Ramos (cell line): Measurements from ENCODE around the gene FMN1.

Experiments
- in situ Hi-C: fragments of 300-500 bp; cut with MboI; formaldehyde crosslinking; loops from one replicate; pipeline ENCODE4 v1.14.3; 2022; ENCODE audit warnings: low sequenced_read_pairs; ENCODE audit not compliant: unreplicated experiment

FMN1 gene

DNA sequence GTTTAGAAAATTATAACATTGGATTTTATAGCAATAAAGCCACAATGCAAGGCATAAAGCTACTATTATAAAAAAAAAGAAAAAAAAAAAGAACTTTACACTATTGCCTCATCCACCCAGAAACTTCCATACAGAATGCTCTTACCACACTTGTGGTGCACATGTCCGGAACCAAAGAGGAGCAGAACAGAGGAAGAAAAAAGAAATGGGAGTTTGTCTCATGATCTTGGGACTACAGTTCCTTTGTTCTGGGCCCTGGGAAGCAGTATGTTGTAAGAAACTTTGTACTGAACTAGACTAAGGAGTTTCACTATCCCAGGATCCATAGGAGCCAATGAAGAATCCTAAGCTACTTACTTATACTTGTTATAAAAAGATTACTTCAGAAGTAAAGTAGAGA is 36.1 kb downstream of the FMN1 start:
- in situ Hi-C loops: no loop called here

DNA sequence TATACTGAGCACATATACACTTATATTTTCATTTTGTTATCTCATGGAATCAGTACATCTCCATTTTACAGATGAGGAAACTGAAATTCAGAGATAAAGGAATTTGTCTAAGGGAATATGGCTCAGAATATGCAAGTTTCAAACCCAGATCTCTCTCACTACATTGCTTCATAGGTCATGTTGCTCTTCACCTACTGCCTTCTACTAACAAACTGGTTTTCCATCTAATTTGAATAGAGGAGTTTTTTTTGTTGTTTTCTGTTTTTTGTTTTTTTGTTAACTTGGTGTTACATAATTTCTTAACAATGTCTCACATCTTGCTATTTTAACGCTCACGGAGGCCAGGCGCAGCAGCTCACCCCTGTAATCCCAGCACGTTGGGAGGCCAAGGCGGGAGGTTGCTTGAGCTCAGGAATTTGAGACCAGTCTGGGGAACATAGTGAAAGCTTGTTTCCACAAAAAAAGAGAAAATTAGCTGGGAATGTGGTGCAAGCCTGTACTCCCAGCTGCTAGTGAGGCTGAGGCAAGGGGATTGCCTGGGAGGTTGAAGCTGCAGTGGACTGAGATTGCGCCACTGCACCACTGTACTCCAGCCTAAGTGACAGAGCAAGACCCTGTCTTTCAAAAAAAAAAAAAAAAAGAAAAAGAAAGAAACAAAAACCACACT is 37.0 kb downstream of the FMN1 start:
- in situ Hi-C loops: no loop called here

DNA sequence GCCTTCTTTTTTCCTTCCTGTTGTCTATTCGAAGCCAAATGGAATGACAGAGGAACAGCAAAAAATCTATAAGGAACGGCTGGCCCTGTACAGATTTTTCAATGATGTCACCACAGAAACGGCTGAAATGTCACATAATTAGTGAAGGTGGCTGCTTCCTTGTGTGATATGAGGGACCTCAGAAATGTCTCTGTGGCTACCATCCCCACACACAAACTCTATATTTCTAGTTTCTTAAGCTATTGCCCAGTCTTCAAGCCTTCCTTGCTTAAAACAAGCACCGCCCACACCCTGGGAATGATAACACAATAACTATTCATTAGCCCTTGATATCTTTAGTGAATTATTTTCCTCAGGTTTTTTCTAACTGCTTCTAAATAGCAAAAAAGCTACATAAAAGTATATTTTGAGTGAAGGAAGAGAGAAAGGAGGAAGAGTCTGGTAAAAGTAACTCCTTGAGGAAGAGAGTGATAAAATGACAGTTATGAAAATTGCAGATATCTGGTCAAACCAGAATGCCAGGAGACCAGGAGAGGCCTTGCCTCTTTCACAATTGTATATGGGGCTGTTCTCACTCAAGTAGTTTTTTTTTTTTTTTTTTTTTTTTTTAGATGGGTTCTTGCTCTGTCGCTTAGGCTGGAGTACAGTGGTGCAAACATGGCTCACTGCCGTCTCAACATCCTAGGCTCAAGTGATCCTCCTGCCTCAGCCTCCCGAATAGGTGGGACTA is 38.7 kb downstream of the FMN1 start:
- in situ Hi-C loops: no loop called here

DNA sequence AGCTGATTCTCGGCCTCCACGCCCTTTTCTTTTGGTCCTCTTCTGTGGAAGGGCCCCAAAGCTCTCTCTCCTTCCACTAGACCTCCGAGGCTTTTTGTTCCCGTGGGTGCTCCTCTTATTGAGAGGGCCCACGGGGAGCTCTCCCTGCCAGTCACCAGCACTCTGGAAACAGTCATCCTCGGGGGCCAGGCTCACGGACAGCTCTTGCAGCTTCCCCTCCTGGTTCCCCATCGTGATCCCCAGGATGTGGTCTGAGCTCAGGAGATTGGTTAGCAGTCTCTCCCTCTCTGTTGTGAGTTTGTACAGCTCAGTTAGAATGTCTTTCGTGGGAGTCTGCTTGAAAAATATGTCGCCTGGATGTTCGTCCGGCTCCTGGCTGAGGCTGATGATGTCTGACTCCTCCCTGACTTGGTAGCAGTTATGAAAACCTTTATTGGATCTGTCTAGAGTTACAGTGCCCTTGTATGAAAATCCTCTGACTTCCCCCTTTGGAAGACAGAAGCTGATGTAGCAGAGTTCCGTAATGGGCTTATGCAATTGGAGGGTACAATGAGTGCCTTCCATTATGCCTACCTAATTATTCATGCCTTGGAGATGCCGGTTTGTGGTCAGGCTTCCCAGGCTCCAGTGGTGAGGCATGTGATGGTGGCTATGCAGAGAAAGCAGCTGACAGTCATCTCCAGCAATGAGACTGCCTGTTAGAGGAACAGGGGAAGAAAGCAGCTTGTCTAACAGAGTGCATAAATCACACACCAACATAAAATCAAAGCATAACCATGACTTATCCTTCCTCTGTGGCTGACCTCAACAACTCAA is 40.0 kb downstream of the FMN1 start:
- in situ Hi-C loops: no loop called here

DNA sequence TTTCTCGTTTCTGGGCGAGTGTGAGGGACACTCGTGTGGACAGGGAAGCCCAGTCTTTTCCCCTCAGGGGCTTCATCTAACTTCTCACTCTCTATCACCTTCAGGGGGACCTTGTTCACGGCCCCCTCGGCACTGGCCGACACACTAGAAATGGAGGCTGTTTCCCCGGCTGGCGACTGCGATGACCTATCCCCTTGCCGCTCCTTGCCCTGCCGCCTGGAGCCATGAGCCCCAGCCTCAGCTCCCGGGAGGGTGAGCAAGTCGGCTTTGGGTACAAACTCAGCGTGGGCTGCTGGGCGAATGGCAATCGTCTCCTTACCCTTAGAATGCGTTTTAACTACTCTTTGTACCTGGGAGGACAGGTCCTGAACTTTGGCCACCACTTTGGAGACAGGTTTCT is 41.0 kb downstream of the FMN1 start:
- in situ Hi-C loops: no loop called here

DNA sequence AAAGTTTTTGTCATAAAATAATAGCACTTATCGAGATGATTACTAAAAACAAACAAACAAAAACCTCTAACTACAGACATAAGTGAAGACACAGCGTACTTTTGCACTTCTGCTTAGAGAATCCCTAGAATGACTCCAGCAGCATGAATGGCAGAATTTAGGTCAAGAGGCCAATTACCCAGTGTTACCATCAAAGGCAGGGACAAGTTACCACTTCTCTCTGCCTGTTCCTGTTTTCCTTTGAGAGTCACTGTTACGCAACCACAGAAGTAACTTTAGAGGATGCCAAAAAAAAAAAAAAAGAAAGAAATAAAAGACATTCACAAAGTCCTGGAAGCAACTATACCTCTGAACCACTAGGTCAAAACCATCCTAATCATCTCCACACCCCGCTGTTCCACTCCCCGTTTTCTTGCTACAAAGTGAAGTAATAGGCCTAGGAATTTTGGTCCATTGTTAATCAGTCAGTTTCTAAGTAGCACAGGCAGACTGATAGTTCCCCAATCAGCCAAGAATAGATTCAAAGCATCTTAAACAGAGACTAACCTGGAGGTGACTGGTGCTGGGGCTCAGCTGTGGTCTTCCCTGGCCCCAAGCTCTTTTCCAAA is 41.9 kb downstream of the FMN1 start:
- in situ Hi-C loops: no loop called here

DNA sequence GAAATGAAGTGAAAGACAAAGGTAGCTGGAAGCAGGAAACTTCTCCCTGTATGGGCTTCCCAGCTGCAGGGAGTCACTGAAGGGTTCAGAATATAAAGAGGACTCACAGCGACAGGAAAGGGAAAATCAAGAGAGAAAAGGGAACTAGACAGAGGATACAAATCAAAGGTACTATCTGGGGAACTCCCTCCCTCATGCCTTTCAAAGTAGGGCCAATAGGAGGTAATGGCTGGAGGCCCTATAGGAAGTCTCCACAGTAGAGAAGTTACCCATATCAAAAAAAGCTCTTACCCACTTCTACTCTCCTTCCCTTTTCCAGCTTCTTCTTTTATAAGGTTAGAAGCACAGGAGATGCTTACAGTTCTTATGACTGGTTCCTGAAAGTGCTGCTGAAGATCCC is 43.5 kb downstream of the FMN1 start:
- in situ Hi-C loops: no loop called here

DNA sequence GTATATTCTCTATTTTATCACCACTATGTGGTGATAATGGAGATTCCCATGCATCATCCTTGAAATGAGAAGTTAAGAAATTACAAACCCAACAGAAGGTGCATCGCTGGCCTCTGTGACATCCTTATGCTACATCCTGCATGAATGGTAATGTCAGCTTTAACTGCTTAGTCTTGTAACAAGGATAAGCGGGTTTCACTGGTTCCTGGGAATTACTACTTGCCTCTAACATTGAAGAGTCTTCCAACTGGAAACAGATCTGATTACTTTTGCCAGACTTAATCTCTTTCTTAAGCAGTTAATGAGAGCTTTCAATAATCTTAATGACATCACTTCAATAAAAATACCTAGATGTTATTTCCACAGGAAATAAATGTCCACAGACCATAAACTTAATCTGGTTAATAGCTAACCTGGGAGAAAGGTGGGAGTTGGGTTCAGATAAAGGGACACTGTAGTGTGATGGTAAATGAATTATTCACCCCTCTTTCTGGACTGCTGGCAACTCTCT is 44.0 kb downstream of the FMN1 start:
- in situ Hi-C loops: no loop called here

DNA sequence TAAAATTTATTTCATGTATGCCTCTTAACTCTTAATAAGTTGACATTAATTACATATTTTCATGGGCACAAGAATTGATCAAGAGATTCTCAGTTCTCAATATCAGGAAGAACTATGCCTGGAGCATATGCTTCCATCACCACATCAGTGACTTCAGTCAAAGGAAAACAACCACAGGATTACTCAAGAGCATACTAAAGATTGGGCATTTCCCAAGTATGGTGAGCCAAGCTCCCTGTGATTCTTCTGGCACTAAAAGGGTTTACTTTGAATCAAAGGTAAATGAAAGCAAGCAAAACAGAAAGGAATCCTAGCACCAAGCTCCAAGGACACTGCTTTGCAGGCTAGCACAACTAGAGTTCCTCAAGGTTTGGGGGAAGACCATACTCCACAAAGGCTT is 44.6 kb downstream of the FMN1 start:
- in situ Hi-C loops: no loop called here

DNA sequence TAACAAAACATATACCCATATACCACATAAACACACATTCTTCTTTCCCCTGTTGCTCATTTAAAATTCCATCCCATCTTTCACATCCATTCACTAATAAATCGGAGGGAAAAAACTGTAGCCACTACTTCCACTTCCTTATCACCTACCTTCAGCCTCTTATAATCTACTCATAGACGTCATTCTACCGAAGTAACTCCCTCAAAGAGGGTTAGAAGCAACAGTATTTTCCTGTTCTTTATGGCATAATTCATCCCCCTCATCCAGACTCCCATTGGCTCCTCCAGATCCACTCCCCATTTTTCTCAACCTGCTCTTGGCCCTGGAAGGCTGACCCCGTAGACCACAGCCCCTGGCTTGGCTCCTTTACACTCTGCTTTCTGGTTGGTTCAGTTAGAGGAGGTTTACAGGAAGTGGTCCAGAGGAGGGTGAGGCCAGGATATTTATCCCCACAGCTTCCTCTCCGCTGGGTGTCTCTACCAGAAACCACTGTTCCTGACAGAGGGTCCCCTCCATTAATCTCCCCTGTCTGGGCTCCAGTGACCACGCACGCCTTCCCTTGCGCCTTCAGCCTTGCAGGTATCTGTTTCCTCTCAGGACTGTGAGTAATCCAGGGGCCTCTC is 46.3 kb downstream of the FMN1 start:
- in situ Hi-C loops: no loop called here

DNA sequence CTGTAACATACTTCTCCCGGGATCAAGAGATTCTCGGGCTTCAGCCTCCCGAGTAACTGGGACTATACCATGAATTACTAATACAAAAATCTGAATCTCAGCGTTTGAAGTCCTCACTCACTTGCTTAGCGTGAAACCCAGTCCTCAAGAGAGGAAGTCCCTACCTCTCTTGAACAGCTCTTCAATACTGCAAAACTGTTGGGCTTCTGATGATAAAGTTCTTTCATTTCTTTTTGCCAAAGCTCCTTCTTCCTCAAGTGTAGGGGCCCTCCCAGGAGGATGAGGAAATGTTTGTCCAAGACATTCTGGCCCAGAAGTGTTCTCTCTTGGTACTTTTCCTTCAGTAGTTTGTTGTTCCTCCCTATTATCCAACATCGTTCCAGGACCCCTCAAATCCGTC is 48.5 kb downstream of the FMN1 start:
- in situ Hi-C loops: no loop called here

DNA sequence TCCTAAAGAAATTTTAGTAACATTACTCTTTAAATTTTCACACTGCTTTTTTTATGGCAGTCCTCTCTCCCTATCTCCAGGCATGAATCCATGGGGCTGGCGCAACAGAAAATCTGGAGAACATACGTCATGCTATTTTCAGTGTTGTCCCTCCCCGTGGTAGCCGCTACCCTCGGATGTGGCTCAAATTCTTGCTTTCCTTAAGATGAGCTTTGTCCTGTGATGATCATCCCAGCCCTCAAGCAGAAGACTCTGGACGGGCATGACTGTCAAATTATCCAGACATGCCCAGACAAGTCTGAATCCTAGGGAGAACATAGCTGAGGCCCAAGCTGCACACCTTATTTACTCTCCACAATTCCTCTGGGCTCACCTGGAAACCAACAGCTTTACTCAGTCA is 49.1 kb downstream of the FMN1 start:
- in situ Hi-C loops: no loop called here

DNA sequence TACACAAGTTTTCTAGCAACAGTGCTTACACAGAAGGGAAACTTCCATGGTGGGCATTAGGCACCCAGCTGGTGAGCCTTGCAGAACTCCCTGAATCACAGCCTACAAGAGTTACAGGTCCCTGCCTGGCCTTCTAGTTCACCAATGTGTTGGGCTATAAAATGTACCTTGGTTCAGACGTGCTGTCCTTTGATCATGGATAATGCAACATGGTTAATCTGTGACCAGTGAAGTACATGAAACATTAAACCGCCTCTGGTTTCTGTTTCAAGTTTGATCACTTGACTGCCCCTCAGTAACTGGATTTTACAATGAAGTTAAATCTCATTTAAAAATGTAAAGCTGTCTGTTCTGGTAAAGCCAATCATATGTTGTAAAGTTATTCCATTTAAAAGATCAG is 51.8 kb downstream of the FMN1 start:
- in situ Hi-C loops: no loop called here

DNA sequence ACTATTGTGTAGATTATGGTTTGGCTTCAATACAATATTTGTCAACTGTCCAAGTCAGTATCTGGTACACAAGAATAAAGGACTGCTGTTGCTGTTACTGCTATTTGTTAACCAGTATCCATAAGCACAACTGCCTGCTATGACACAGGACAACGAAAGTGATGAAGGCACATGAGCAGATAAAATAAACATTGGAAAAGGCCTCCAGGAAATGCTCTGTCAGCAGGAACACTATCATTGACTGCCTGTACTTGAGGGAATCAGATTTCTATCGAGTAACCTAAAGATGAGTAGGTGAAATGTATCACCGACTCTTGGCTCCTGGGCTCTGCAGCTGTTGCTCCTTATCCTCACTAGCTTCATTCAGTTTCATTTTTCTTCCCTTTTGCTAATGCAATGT is 56.5 kb downstream of the FMN1 start:
- in situ Hi-C loops: no loop called here

DNA sequence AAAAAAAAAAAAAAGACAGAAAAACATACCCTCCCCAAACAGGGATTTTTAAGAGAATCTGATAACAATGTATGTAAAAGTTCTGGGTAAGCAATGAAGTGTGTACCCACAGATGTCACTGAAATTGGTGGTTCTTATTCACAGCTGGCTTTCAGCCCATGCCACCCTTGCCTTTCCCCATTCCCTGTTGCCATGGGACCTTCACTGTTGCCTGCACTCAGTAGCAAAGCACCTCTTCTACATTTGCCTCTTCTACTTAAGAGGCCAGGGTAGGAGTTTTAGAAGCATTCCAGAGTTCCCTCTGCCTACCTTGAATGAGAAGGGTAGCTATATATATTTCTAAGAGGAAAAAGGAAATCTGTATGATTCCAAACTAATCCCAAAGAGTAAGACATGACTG is 57.4 kb downstream of the FMN1 start:
- in situ Hi-C loops: no loop called here

DNA sequence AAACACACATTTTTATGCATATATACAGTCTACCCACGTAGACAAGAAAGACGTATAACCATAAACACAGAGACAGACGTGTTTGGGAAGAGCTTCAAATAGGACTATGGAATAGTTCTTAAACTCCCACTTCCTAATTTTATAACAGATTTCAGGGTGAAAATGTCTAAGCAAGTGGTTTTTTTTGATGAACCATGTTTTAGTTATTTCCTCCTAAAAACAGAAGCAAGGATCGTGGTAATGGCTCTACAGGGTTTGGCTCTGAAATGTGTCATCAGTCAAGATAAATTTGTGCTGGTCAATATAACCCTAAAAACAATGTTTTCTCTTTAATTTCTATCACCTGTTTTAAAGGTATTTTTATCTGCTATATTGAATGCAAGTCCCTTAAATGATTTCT is 58.2 kb downstream of the FMN1 start:
- in situ Hi-C loops: no loop called here

DNA sequence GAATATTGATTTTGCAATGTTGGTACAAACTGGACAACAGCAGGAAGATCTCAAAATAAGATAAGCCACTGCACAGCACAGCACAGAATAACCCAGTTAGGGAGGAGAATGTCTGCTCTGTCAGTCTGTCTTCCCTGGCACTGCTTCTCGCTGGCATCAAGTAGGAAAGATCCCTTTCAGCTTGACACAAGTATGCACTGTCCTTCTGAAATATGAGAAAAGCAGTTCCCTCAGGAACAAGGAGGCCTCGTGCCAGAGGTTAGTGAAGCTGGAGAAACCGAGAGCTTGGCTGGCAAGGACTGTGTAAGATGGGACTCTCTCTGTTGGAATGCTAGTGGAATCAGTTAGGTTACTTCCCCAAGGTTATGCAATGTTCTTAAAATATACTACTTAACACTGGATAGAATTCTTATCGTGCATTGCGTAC is 59.1 kb downstream of the FMN1 start:
- in situ Hi-C loops: no loop called here

DNA sequence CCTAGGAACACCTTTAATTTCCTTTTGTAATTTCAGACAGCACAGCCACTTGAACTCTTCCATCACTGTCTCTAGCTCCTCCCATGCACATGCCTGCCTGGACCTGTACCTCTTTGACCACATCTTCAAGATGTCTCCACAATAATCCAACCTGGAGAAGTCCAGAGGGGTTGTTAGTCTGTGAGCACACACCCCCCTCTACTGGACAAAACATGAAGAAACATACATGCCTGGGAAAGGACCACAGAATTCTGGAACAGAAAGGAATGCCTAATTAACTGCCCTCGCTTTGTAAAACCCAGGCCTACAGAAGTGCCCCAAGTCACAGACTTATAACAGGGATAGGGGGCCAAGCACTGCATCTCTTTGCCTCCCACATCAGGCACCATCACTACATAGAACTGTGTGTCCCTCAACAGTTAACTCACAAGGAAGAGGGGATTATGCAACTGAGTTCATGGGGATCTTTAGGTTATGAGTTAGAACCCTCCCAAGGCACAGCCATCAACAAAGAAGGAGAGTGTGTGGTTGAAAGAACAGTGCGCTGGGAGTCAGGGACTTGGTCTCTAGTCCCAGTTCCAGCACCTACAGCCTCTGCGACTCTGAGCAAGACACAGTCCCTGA is 61.7 kb downstream of the FMN1 start:
- in situ Hi-C loops: no loop called here

DNA sequence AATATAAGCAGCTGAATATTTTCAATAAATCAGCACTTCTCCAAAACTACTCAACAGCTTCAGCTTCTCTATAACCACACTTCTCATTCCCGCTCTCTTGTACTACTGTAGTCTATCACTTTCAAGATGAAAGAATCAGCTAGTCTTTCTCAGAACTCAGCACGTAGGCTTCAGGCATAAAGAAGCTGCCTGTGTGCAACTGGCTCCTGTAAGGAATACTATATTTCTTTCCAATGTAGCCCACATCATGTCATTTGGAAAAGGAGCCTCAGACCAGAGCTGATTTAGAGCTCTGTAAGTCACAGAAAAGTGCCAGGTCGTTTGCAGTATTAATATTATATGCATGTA is 62.3 kb downstream of the FMN1 start:
- in situ Hi-C loops: no loop called here
